HCT116 (cell line): ENCODE measurements around the gene MAP2K6. TPM values are rescaled to one million over a fixed set of nuclear protein-coding genes. Genes with fewer than 3 reads are reported as not detected.

Source experiments
- ATAC-seq: fragments of 200-7000 bp; cut with Tn5 transposase; 2 replicates; pipeline ENCODE4 v1.9.1; 2020; ENCODE audit warnings: mild to moderate bottlenecking, moderate library complexity
- BruUV-seq: library from RNA; stranded (reverse); fragments of 400-500 nt; replicated peaks from 2 replicates; lab custom pipeline; 2021; lab: Mats Ljungman, UMichigan
- CTCF ChIA-PET: fragments of 300-600 bp; sonication (Branson Sonifier 250); formaldehyde crosslinking; loops from one replicate; lab custom pipeline; 2021; ENCODE audit warnings: antibody characterized with exemption; lab: Charles Lee
- POLR2A ChIA-PET: fragments of 300-600, 350-600 bp; sonication (Branson Sonifier 250); formaldehyde crosslinking; loops from one replicate; lab custom pipeline; 2021; ENCODE audit warnings: antibody characterized with exemption; lab: Charles Lee
- RAD21 ChIA-PET, 2 experiments: fragments of 300-600 bp; sonication (Branson Sonifier 250); formaldehyde crosslinking; loops; one replicate each; lab custom pipeline; 2023; ENCODE audit warnings: low total read pairs in 2 of 2; ENCODE audit not compliant: uncharacterized antibody in 2 of 2, unreplicated experiment in 2 of 2, low non-redundant PET in 1 of 2; lab: Charles Lee
- DNase-seq: peaks from one replicate; pipeline ENCODE4 v3.0.0-alpha.2; 2010; ENCODE audit warnings: low read depth, low spot score
- H2AFZ ChIP-seq: fragments of 200-600 bp; shearing (Covaris generic), sonication (generic); 2 replicates; pipeline ENCODE4 v1.6.1; 2017; ENCODE audit warnings: low read depth, mixed run types, mixed read lengths, antibody characterized with exemption, low read length; ENCODE audit not compliant: poor library complexity, severe bottlenecking
- H3K27ac ChIP-seq: 2 replicates; pipeline ENCODE4 v1.5.1; 2012; ENCODE audit warnings: low read depth, low read length
- H3K27me3 ChIP-seq: fragments of 200-600 bp; sonication (generic); 2 replicates; pipeline ENCODE4 v1.6.1; 2016; ENCODE audit warnings: mixed run types, low read length, mixed read lengths; ENCODE audit not compliant: insufficient read depth
- H3K36me3 ChIP-seq, 2 experiments: fragments of 200-500 bp in 1 of 2; fragments of 200-600 bp in 1 of 2; sonication (Bioruptor generic) in 1 of 2; sonication (generic) in 1 of 2; 2 replicates each; pipeline versions ENCODE4 v1.5.1 to v1.6.1; 2014 to 2016; ENCODE audit warnings: low read length in 2 of 2, inconsistent platforms in 1 of 2, mixed read lengths in 1 of 2, mixed run types in 1 of 2; ENCODE audit not compliant: insufficient read depth in 2 of 2, control insufficient read depth in 1 of 2
- H3K4me1 ChIP-seq, 2 experiments: fragments of 200-600 bp in 1 of 2; sonication (generic) in 1 of 2; 2 replicates each; pipeline versions ENCODE4 v1.5.1 to v1.6.1; 2012 to 2017; ENCODE audit warnings: low read length in 2 of 2, inconsistent platforms in 1 of 2, mild to moderate bottlenecking in 1 of 2, mixed read lengths in 1 of 2, mixed run types in 1 of 2, moderate library complexity in 1 of 2; ENCODE audit not compliant: insufficient read depth in 2 of 2, control insufficient read depth in 1 of 2
- H3K4me2 ChIP-seq: fragments of 200-600 bp; sonication (generic); 2 replicates; pipeline ENCODE4 v1.6.1; 2017; ENCODE audit warnings: mixed run types, low read length, mixed read lengths
- H3K4me3 ChIP-seq, 2 experiments: fragments of 200-600 bp in 1 of 2; sonication (generic) in 1 of 2; replicated peaks in 1 of 2; 2 replicates each; pipeline ENCODE4 v1.5.1; 2011 to 2016; ENCODE audit warnings: low read length in 2 of 2, control low read depth in 1 of 2, low read depth in 1 of 2, mild to moderate bottlenecking in 1 of 2, mixed read lengths in 1 of 2, mixed run types in 1 of 2
- H3K79me2 ChIP-seq: fragments of 200-600 bp; sonication (generic); 2 replicates; pipeline ENCODE4 v1.6.1; 2017; ENCODE audit warnings: mild to moderate bottlenecking, mixed run types, low read length, moderate library complexity, mixed read lengths; ENCODE audit not compliant: insufficient read depth
- H3K9ac ChIP-seq: fragments of 200-600 bp; sonication (generic); 2 replicates; pipeline ENCODE4 v1.6.1; 2016; ENCODE audit warnings: low read length, mixed read lengths
- H3K9me2 ChIP-seq: fragments of 200-600 bp; sonication (generic), shearing (Covaris generic); 2 replicates; pipeline ENCODE4 v1.6.1; 2017; ENCODE audit warnings: mixed run types, mild to moderate bottlenecking, moderate library complexity; ENCODE audit not compliant: insufficient read depth
- H3K9me3 ChIP-seq, 2 experiments: fragments of 200-500 bp in 1 of 2; fragments of 200-600 bp in 1 of 2; sonication (Bioruptor generic) in 1 of 2; sonication (generic) in 1 of 2; 2 replicates each; pipeline ENCODE4 v1.6.1; 2014 to 2017; ENCODE audit warnings: low read length in 2 of 2, mixed read lengths in 2 of 2, inconsistent platforms in 1 of 2, low read depth in 1 of 2, mild to moderate bottlenecking in 1 of 2, mixed run types in 1 of 2, moderate library complexity in 1 of 2; ENCODE audit not compliant: control insufficient read depth in 1 of 2, insufficient read depth in 1 of 2
- H4K20me1 ChIP-seq: fragments of 200-600 bp; sonication (generic), shearing (Covaris generic); 2 replicates; pipeline ENCODE4 v1.6.1; 2017; ENCODE audit warnings: mixed run types, mild to moderate bottlenecking, moderate library complexity; ENCODE audit not compliant: insufficient read depth
- ATF3 ChIP-seq: IDR thresholded peaks from 2 replicates; pipeline ENCODE4 v1.6.1; 2012
- EGR1 ChIP-seq: IDR thresholded peaks from 2 replicates; pipeline ENCODE4 v1.6.1; 2012; ENCODE audit warnings: low read depth
- EZH2phosphoT487 ChIP-seq: fragments of 200-600 bp; IDR thresholded peaks from 2 replicates; pipeline ENCODE4 v1.6.1; 2018; ENCODE audit warnings: antibody characterized with exemption, borderline replicate concordance
- JUND ChIP-seq: IDR thresholded peaks from 2 replicates; pipeline ENCODE4 v1.6.1; 2012
- MAX ChIP-seq: IDR thresholded peaks from 2 replicates; pipeline ENCODE4 v1.6.1; 2012
- POLR2A ChIP-seq: IDR thresholded peaks from 2 replicates; pipeline ENCODE4 v1.7.0; 2011; ENCODE audit warnings: borderline replicate concordance; ENCODE audit not compliant: insufficient read depth, insufficient read length; ENCODE audit errors: extremely low read depth
- YY1 ChIP-seq: IDR thresholded peaks from 2 replicates; pipeline ENCODE4 v1.6.1; 2011; ENCODE audit warnings: low read length, low read depth, moderate library complexity, mild to moderate bottlenecking; ENCODE audit not compliant: insufficient replicate concordance; ENCODE audit errors: extremely low read depth
- ZBTB33 ChIP-seq: IDR thresholded peaks from 2 replicates; pipeline ENCODE4 v1.6.1; 2011; ENCODE audit warnings: mild to moderate bottlenecking, low read length, moderate library complexity; ENCODE audit not compliant: insufficient replicate concordance; ENCODE audit errors: extremely low read depth
- intact Hi-C: fragments of 100-400 bp; cut with micrococcal nuclease; formaldehyde crosslinking; loops from 2 replicates; pipeline ENCODE4 v1.10.0; 2022
- total RNA-seq: library from RNA; stranded (reverse); gene quantifications from one replicate; pipeline ENCODE4 v1.2.1, GENCODE V29; 2021; ENCODE audit not compliant: unreplicated experiment

Gene MAP2K6
- total RNA-seq, 1 experiment from 2014 or later, result 0.22 TPM

- no peaks in the 10 kb centered on the region for H3K4me1 ChIP-seq
- H3K9me3 ChIP-seq, result no peaks in the 10 kb centered on the region
- H3K9ac ChIP-seq, result no peak overlapping the region
- no peaks in the 10 kb centered on the region for H3K27me3 ChIP-seq
- H2AFZ ChIP-seq, result no peak overlapping the region
- ChIA-PET RAD21 (no interaction called here), CTCF (interaction anchor here (1.7 kb wide), 1 partner anchor 13 kb away, joined by 10 read pairs; no protein-coding TSS in a partner anchor), POLR2A (no interaction called here)
- BruUV-seq, result no TSS peak
- no peaks in the 10 kb centered on the region for H3K79me2 ChIP-seq
- H3K36me3 ChIP-seq, result no peaks in the 10 kb centered on the region
- DNase-seq (no peak), ATAC-seq (no peak)
- no peaks in the 10 kb centered on the region for H3K9me2 ChIP-seq
- H3K4me3 ChIP-seq, result no peak overlapping the region
- TF ChIP-seq ATF3, result no peak
- no peak overlapping the region for H3K4me2 ChIP-seq
- H4K20me1 ChIP-seq, result no peaks in the 10 kb centered on the region
- H3K27ac ChIP-seq, result no peak overlapping the region
- intact Hi-C loops, result no loop called here
Measured at GRCh38 chr17:69539274-69539673, 124.8 kb downstream of the MAP2K6 start.

- Histone ChIP-seq H3K4me1 (no peaks in the 10 kb centered on the region), H3K4me3 (no peak overlapping the region), H3K9ac (no peak overlapping the region), H2AFZ (no peak overlapping the region), H3K79me2 (no peaks in the 10 kb centered on the region), H4K20me1 (no peaks in the 10 kb centered on the region), H3K27ac (no peak overlapping the region), H3K4me2 (no peak overlapping the region), H3K27me3 (no peaks in the 10 kb centered on the region), H3K9me2 (no peaks in the 10 kb centered on the region), H3K36me3 (no peaks in the 10 kb centered on the region), H3K9me3 (no peaks in the 10 kb centered on the region)
- ChIA-PET CTCF (interaction anchor here (1.7 kb wide), 1 partner anchor 13 kb away, joined by 10 read pairs; no protein-coding TSS in a partner anchor), RAD21 (no interaction called here), POLR2A (no interaction called here)
- ATAC-seq, result no peak
- no peak for DNase-seq
- no peak for TF ChIP-seq EZH2phosphoT487
- TF ChIP-seq YY1, result no peak
- no peak for TF ChIP-seq ATF3
- no peak for TF ChIP-seq MAX
- TF ChIP-seq JUND, result no peak
- no peak for TF ChIP-seq ZBTB33
- TF ChIP-seq POLR2A, result no peak
- no peak for TF ChIP-seq EGR1
- no TSS peak for BruUV-seq
- intact Hi-C loops, result no loop called here
Measured at GRCh38 chr17:69539781-69540319, 125.4 kb downstream of the MAP2K6 start.
